ENCODE results near the gene ZFP90. TPM values are rescaled to one million over a fixed set of nuclear protein-coding genes. Genes with fewer than 3 reads are reported as not detected.

ZFP90 gene
- polyA plus RNA-seq, 2 of the 4 experiments (the other 2 are of a cell fraction), result 13.8 to 21.6 TPM

GRCh38 chr16:68506331-68507053 lies 32.6 kb upstream of the ZFP90 start:
- POLR2A ChIA-PET, result interaction anchor here (0.6 kb wide), 1 partner anchor 406 kb away, joined by 4 read pairs; no protein-coding TSS in a partner anchor

GRCh38 chr16:68508013-68508412 lies 31.1 kb upstream of the ZFP90 start:
- no peak for ATAC-seq
- WGBS (ENCODE audit: missing lambda C conversion rate), result 22% methylated on average over 8 of the region's 8 CpGs
- no peaks in the 10 kb centered on the region for H3K4me1 ChIP-seq
- CTCF ChIA-PET, result interaction anchor here (1.0 kb wide), 1 partner anchor 21 kb away, joined by 5 read pairs; no protein-coding TSS in a partner anchor
- H3K4me2 ChIP-seq, result no peak overlapping the region
- no peak for DNase-seq (ENCODE audit: low read depth in 1 of 2, low spot score in 1 of 2)
- no peak overlapping the region for H3K27ac ChIP-seq
- FAIRE-seq, result no peak
- TF ChIP-seq USF2 (IDR thresholded peaks at IDR 0.05) (no peak), EP300 (IDR thresholded peaks at IDR 0.05) (no peak), MAZ (IDR thresholded peaks at IDR 0.05; ENCODE audit: borderline replicate concordance, low read depth, low read length) (no peak), POLR2A (IDR thresholded peaks at IDR 0.05; ENCODE audit: low read length) (no peak), FOXS1 (CRISPR knock-in tag; IDR thresholded peaks at IDR 0.05) (no peak), MAX (IDR thresholded peaks at IDR 0.05) (no peak), HOXB13 (CRISPR knock-in tag; IDR thresholded peaks at IDR 0.05; ENCODE audit: low read depth) (no peak), FOSB (CRISPR knock-in tag; IDR thresholded peaks at IDR 0.05) (no peak), BHLHE40 (IDR thresholded peaks at IDR 0.05; ENCODE audit: low read depth, low read length) (no peak), HOXB5 (CRISPR knock-in tag; IDR thresholded peaks at IDR 0.05) (no peak), MAFK (IDR thresholded peaks at IDR 0.05; ENCODE audit: partially characterized antibody) (no peak), HES2 (IDR thresholded peaks at IDR 0.05) (no peak), EHF (CRISPR knock-in tag; IDR thresholded peaks at IDR 0.05) (no peak), GATA3 (IDR thresholded peaks at IDR 0.05; ENCODE audit: borderline replicate concordance) (no peak), RFX5 (IDR thresholded peaks at IDR 0.05) (no peak), ELK1 (IDR thresholded peaks at IDR 0.05; ENCODE audit: low read depth, low read length) (no peak), TFCP2L1 (CRISPR knock-in tag; IDR thresholded peaks at IDR 0.05) (no peak), RNF2 (IDR thresholded peaks at IDR 0.05; ENCODE audit: borderline replicate concordance, low read depth) (no peak), ATOH8 (CRISPR knock-in tag; IDR thresholded peaks at IDR 0.05; ENCODE audit: low read depth) (no peak), CBX2 (IDR thresholded peaks at IDR 0.05; ENCODE audit: borderline replicate concordance, low read depth) (no peak)
- POLR2A ChIA-PET, result no interaction called here
- H3K4me3 ChIP-seq, result no peak overlapping the region
- no peaks in the 10 kb centered on the region for H3K9me3 ChIP-seq

More at GRCh38 chr16:68506331-68507053, 32.6 kb upstream of the ZFP90 start:
- WGBS (ENCODE audit: missing lambda C conversion rate), result 27% methylated on average over 10 of the region's 10 CpGs
- ATAC-seq (no peak; a peak in 1 of 6 replicates), DNase-seq (ENCODE audit: low read depth in 1 of 2, low spot score in 1 of 2) (no peak), FAIRE-seq (no peak)
- CTCF ChIA-PET, result no interaction called here
- no peak overlapping the region for H3K4me2 ChIP-seq
- no peaks in the 10 kb centered on the region for H3K4me1 ChIP-seq
- no peaks in the 10 kb centered on the region for H3K9me3 ChIP-seq
- no peak overlapping the region for H3K4me3 ChIP-seq
- TF ChIP-seq MYC (IDR thresholded peaks at IDR 0.05; ENCODE audit: borderline replicate concordance, low read length) (no peak), HOXB5 (CRISPR knock-in tag; IDR thresholded peaks at IDR 0.05) (no peak), FOSL2 (IDR thresholded peaks at IDR 0.05) (no peak), FOSL2 (CRISPR knock-in tag; IDR thresholded peaks at IDR 0.05) (no peak), BCL3 (IDR thresholded peaks at IDR 0.05) (no peak), HDAC2 (IDR thresholded peaks at IDR 0.05) (no peak), ATOH8 (CRISPR knock-in tag; IDR thresholded peaks at IDR 0.05; ENCODE audit: low read depth) (no peak), JUNB (IDR thresholded peaks at IDR 0.05) (no peak), RFX5 (IDR thresholded peaks at IDR 0.05) (no peak), RARB (CRISPR knock-in tag; IDR thresholded peaks at IDR 0.05) (no peak), MAZ (IDR thresholded peaks at IDR 0.05; ENCODE audit: borderline replicate concordance, low read depth, low read length) (no peak)
- H3K27ac ChIP-seq, result no peak overlapping the region
